Activated T-cell treated with anti-CD3 and anti-CD28 coated beads, Interleukin-2, amount 50 U/mL, for 4 hours (primary cell): Measurements from ENCODE around the gene MYB. TPM values are rescaled to one million over a fixed set of nuclear protein-coding genes. Genes with fewer than 3 reads are reported as not detected.

Source experiments
- ATAC-seq, 2 donors: fragments of 200-7000 bp; cut with Tn5 transposase; one replicate each; pipeline ENCODE4 v1.10.0; 2021
- DNase-seq: peaks from one replicate; pipeline ENCODE4 v3.0.0-alpha.2; 2020
- H3K27me3 Mint-ChIP-seq: one replicate; pipeline ENCODE4 v1.8.0; 2021; ENCODE audit warnings: low read depth, mixed read lengths
- H3K36me3 Mint-ChIP-seq: one replicate; pipeline ENCODE4 v1.8.0; 2022; ENCODE audit warnings: mixed read lengths; ENCODE audit not compliant: insufficient read depth
- H3K4me1 Mint-ChIP-seq: one replicate; pipeline ENCODE4 v1.8.0; 2021; ENCODE audit warnings: low read depth, mixed read lengths
- H3K4me3 Mint-ChIP-seq: one replicate; pipeline ENCODE4 v1.8.0; 2021; ENCODE audit warnings: mild to moderate bottlenecking, moderate library complexity, mixed read lengths
- H3K9me3 Mint-ChIP-seq: one replicate; pipeline ENCODE4 v1.8.0; 2021; ENCODE audit warnings: mixed read lengths
- total RNA-seq, 3 donors: library from RNA; stranded (reverse); gene quantifications; one replicate each; pipeline ENCODE4 v1.2.1, GENCODE V29; 2021

MYB gene
- total RNA-seq, 3 donors from 2014 or later = 9.5 to 15.2 (median 13.9) TPM

DNA sequence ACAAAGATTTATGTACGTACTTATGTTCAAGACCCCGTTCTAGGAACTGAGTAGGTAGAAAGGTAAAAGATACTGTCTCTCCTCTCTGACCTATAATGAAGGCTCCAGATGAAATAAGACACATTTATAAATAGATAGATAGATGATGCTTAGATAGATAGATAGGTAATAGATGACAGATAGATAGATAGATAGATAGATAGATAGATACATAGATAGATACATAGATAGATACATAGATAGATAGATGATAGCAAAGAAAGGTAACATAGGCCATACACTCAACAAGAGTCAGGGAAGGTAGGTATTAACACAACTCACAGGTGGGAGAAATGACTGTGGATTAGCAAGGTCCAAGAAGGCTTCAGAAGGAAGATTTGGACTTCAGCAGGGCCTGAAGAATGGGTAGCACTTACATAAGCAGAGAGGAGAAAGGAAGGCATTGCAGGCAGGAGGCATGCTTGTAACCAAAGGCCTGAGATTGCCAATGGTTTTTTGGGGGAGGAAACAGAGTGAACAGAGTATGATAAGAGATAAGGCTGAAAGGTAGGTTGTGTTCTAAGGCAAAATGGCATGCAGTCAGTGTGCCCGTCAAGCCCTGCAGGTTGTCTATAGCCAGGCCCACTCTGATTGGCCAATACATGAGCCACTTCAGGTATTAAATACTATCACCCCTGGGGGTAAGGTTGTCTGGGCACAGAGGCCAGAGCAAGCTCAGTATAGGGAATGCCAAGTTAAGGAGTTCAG, 7.7 kb upstream of the MYB start:
- H3K9me3 Mint-ChIP-seq = no peaks in the 10 kb centered on the region
- DNase-seq = no peak
- H3K4me3 Mint-ChIP-seq = no peak overlapping the region
- peaks cover 17% of the 10 kb centered on the region for H3K4me1 Mint-ChIP-seq
- no peaks in the 10 kb centered on the region for H3K36me3 Mint-ChIP-seq
- no peaks in the 10 kb centered on the region for H3K27me3 Mint-ChIP-seq
- no peak for ATAC-seq

DNA sequence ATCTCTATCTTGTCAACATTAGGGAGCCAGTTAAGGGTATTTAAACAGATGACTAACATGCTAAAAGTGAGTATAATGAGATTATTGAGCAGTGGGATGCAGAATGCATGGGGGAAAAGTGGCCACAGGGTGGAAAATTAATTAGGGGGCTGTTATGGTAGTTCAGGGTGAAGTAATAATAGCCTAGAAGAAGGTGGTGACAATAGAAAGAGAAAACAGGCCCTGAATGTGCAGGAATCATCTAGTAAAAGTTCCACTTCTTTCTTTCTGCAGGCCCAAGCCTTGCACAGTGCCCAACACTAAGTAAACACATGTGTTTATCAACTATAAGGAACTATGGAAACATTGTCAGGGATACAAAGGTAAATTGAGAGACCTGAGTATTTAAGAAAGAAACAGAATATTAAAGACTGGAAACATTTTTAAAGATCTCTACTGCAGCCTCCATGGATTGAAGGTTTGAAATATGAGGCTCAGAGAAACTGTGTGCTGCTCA, 7.1 kb upstream of the MYB start:
- DNase-seq (no peak), ATAC-seq (no peak)
- H3K36me3 Mint-ChIP-seq = no peaks in the 10 kb centered on the region
- H3K4me1 Mint-ChIP-seq = peaks cover 17% of the 10 kb centered on the region
- no peaks in the 10 kb centered on the region for H3K9me3 Mint-ChIP-seq
- no peak overlapping the region for H3K4me3 Mint-ChIP-seq
- no peaks in the 10 kb centered on the region for H3K27me3 Mint-ChIP-seq

DNA sequence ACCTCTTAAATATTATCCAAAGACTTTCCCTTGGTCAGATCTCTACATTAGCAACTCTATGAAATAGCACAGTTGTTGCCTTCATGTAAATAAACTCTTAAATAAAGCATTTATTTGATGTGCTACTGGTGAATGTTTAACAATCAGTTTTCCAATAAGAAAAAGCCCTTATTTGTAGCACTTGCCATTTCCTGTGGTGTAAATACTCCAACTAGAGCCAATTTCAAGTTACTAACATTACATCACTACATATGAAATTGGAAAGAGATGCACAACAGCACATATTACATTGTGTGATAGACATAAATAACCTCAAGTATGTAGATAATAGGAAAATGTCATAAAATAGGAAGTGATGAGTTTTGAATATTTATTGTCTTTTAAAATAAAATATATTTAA, 5.0 kb upstream of the MYB start:
- Mint-ChIP-seq H3K27me3 (peaks cover 1% of the 10 kb centered on the region), H3K4me1 (peaks cover 13% of the 10 kb centered on the region), H3K9me3 (no peaks in the 10 kb centered on the region), H3K36me3 (no peaks in the 10 kb centered on the region), H3K4me3 (no peak overlapping the region)
- DNase-seq (no peak), ATAC-seq (no peak)

DNA sequence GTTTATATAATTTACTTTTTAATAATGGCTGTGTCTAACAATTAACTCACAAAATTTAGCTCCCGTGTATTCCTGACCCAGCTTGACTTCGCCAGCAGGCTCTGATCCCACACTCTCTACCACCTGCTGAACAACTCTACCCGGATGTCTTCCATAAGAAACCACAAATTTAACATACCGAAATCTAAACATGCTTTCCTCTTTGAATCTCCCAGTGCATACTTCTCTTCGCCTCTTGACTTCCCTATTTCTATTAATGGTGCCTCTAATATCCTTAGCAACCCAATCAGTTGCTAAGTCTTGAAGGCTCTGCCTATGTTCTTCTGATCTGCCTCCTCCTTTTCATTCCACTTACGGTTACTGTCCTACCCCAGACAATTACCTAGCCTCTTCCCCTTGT, 4.6 kb upstream of the MYB start:
- no peak for ATAC-seq
- Mint-ChIP-seq H3K27me3 (peaks cover 1% of the 10 kb centered on the region), H3K4me3 (no peak overlapping the region), H3K36me3 (no peaks in the 10 kb centered on the region), H3K9me3 (no peaks in the 10 kb centered on the region), H3K4me1 (peaks cover 12% of the 10 kb centered on the region)
- DNase-seq = no peak

DNA sequence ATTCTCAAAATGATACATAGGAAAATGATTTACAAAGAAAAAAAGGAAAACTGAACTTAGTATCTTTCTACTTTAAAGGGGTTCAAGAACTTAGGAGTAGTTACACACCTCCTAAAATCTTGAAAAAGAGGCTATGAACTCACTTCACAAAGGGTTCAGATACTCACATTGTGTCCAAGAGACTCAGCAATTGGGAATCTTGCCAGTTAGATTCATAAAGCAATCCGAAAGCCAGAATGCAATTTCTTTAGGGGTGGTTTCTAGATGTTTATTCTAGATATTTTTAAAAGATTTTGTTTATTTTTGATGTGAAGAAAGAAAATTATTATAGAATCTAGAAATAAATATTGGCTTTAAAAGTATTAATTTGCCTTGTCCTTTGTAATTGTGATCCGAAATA, 1.7 kb upstream of the MYB start:
- H3K27me3 Mint-ChIP-seq = peaks cover 1% of the 10 kb centered on the region
- H3K36me3 Mint-ChIP-seq = no peaks in the 10 kb centered on the region
- ATAC-seq (no peak), DNase-seq (no peak)
- H3K4me1 Mint-ChIP-seq = peaks cover 28% of the 10 kb centered on the region
- H3K9me3 Mint-ChIP-seq = no peaks in the 10 kb centered on the region
- no peak overlapping the region for H3K4me3 Mint-ChIP-seq

DNA sequence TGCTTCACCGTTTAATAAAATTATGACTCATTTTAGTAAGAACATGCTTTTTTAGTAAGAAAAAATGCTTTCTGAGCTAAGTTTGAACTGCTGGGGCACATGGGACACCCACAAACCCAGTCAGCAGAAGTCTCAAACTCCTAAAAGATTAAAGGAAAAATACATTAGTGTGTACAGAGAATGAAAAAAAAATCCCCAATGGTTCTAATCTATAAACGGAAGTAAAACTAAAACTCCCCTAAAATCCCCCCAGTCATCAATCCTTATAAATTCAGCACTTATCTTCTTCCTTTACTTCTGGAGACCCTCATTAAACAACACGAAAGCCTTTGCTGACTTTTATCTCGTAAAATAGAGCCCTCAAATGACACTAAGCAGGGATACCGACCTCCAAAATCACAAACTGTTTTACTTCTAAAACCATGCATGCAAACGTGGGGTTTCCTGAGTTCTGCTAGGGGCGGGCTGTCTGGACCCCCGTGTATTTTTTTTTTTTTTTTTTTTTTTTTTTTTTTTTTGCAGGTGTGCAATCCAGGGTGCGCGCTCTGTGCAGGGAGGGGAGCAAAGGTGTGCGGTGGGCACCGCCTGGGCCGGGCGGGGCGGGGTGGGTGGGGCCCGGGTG, 1.1 kb upstream of the MYB start:
- no peaks in the 10 kb centered on the region for H3K9me3 Mint-ChIP-seq
- ATAC-seq (no peak), DNase-seq (peak; percentile 15)
- peaks cover 1% of the 10 kb centered on the region for H3K27me3 Mint-ChIP-seq
- H3K36me3 Mint-ChIP-seq = no peaks in the 10 kb centered on the region
- H3K4me3 Mint-ChIP-seq = peak overlapping the region; percentile 79
- peaks cover 28% of the 10 kb centered on the region for H3K4me1 Mint-ChIP-seq

DNA sequence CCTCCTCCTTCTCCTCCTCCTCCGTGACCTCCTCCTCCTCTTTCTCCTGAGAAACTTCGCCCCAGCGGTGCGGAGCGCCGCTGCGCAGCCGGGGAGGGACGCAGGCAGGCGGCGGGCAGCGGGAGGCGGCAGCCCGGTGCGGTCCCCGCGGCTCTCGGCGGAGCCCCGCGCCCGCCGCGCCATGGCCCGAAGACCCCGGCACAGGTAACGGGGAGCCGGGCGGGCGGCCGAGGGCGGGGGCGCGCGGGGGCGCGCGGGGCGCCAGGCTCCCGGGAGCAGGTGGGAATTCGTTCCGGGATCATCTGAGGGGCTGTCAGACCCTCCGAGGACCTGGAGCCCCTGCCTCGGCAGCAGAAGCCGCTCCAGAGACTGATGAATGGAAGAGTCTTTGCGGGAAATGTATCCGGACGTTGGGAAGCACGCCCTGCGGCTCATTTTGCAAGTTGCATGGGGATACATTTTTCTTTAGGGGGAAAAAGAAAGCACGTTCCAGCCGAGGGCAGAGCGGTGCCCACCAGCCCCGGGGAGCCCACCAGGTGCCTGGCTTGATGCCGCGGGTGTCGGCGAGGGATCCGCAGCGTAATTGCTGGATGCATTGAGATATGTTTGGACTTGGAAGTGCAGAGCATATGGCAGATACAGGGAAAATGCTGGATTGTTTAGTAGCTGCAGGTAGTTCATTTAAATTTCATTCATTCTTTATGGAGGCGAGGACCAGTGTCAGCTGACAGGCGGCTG, 394 bp downstream of the MYB start:
- Mint-ChIP-seq H3K36me3 (peaks cover 6% of the 10 kb centered on the region), H3K4me1 (peaks cover 29% of the 10 kb centered on the region), H3K27me3 (peaks cover 4% of the 10 kb centered on the region), H3K4me3 (peak overlapping the region; percentile 94), H3K9me3 (no peaks in the 10 kb centered on the region)
- ATAC-seq (no peak), DNase-seq (peak; percentile 9)

DNA sequence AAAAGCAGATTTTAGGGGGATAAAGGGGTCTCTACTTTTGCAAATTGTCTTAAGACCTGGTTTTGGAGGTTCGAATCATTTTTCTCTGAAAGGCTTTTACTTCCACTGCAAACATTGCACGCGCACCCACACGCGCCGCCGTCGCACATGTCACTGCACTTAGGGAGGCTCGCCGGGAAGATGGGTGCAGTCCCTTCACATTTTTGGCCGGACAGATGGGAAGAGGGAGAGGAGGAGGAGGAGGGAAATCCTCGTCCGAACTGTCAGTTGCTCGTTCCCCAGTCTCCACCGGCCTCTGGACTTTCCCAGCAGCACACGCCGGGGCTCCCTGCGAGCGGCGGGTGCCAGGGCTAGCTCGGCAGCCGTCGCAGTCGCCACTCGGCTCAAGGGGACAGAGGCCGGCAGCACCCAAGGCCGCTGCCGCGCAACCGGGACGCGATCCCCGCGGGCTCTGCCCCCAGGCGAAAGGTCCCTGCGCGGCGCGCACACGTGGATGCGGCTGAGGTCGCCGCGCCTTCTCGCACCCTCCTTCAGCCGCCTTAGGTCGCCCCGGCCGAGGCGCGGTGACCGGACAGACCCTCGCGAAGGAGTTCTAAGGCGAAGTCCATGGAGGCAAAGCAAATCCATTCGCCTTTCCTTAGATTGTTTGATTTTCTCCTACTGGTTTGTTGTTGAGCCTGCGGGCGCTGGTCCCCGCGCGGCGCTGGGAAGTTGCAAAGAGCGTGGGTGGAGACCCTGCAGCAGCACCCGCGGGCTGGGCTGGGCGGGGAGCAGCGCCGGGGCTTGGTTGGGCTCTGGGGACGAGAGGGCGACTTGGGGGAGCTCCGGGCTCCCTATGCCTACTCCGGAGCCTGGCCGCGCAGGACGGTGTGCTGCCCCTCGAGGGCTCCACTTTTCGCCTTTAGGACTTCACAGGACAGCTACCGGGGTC, 1.2 kb downstream of the MYB start:
- Mint-ChIP-seq H3K27me3 (peaks cover 4% of the 10 kb centered on the region), H3K4me3 (peak overlapping the region; percentile 94), H3K4me1 (peaks cover 26% of the 10 kb centered on the region), H3K9me3 (no peaks in the 10 kb centered on the region), H3K36me3 (peaks cover 7% of the 10 kb centered on the region)
- peak; percentile 2 to 4 for ATAC-seq
- DNase-seq = peak; percentile 46

DNA sequence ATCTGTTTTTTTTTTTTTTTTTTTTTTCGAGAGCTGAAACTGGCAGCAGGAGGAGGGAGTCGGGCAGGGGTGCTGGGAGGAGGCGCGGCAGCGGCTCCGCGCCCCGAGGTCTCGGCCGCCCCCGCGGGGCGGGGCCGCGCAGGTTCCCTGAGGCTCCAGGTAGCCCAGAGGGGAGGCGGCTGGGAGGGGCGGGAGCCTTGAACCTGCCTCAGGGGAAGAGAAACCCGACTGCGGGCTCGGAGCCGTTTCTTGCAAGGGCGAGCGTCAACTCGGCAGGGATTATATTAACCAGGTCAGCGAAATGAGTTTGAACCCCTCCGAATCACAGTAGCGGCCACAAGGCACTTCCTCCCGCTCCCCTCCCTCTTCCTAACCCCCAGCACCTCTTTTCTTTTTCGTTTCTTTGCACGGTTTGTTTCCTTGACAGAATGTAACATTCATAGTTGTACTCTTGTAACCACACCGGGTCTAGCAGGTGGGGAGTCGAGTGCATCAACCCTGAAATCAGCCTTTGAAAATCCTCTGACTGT, 2.0 kb downstream of the MYB start:
- Mint-ChIP-seq H3K9me3 (no peaks in the 10 kb centered on the region), H3K36me3 (peaks cover 7% of the 10 kb centered on the region), H3K27me3 (peaks cover 4% of the 10 kb centered on the region), H3K4me1 (peaks cover 26% of the 10 kb centered on the region), H3K4me3 (peak overlapping the region; percentile 94)
- peak; percentile 73 for DNase-seq
- peak; percentile 64 to 67 for ATAC-seq

DNA sequence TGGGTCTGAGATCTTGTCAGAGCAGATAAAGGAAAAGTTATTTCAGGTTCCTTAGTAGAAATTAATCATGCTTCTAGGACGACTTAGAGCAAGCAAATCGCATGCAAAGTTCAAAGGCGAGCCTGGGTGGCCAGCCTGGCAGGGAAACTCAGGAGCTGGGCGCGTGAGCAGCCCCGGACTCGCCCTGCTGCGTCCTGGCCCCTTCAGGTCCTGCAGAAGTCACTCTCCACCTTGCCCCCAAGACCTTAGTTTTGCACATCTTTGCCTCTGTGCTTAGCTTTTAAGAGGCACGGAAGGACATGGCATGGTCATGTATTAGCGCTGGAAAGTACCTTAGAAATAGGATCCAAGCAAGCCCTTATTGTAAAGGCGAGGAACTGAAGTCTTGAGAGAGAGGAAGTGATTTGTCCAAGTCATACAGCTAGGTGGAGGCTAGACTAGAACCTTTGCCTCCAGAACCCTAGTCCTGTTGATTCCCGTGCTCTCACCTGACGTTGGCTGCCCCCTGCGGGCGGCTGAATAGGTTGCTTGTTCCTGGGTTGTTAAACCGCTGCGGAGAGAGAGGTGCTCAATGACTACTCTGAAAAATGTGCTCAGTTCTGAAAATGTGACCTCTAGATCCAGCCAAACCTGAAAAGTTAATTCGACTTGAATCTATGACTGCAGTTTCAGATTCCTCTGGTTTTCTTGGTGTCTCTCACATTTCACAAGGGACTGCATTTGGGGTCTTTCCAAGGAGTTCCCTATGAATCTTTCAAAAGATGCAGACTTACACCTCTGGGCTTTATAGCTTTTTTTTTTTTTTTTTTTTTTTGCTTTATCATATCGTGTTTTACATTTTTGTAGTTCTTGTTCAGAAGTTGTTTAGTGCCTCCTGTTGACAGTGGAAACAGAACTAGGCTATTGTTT, 2.7 kb downstream of the MYB start:
- peaks cover 26% of the 10 kb centered on the region for H3K4me1 Mint-ChIP-seq
- H3K36me3 Mint-ChIP-seq = peaks cover 8% of the 10 kb centered on the region
- peak overlapping the region; percentile 94 for H3K4me3 Mint-ChIP-seq
- peak; percentile 76 for DNase-seq
- H3K9me3 Mint-ChIP-seq = no peaks in the 10 kb centered on the region
- peaks cover 4% of the 10 kb centered on the region for H3K27me3 Mint-ChIP-seq
- ATAC-seq = peak; percentile 41 to 43

DNA sequence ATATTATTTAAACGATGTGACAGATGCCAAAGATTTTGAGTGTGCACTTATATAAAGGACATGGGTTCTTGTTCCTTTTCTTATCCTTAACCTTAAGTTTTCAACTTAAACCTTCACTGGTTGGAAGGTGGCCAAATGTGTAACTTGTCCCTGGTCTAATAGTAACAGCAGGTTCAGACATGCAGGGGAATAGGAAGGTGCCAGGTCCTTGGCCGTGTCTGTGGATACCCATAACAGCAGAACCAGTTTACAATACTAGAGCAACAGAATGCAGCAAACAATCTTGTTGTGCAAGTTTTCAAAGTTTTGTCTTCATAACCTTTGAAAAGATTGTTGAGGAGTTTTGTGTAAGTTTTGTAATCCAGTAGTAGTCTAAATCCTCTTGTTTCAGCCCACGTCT, 4.4 kb downstream of the MYB start:
- Mint-ChIP-seq H3K36me3 (peaks cover 16% of the 10 kb centered on the region), H3K4me1 (peaks cover 22% of the 10 kb centered on the region), H3K27me3 (peaks cover 3% of the 10 kb centered on the region), H3K9me3 (no peaks in the 10 kb centered on the region), H3K4me3 (no peak overlapping the region)
- DNase-seq (no peak), ATAC-seq (no peak)

DNA sequence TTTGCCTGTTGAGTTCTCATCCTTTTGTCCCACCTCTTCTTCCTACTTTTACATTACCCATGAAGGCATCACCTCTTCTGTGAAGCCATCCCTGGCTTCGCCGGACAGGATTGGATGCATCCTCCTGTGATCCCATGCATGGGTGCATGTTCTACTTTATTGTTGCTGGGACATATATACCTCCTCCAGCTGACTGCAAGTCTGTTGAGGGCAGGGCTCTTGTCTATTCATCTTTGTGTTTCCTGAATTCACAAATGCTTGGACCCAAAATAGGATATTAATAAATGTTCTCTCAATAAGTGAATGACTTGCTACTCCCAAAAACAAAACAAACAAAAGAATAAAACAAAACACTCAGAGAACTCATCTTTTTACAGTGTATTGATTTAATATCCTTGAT, 5.1 kb downstream of the MYB start:
- Mint-ChIP-seq H3K4me3 (no peak overlapping the region), H3K27me3 (peaks cover 3% of the 10 kb centered on the region), H3K36me3 (peaks cover 16% of the 10 kb centered on the region), H3K4me1 (peaks cover 22% of the 10 kb centered on the region), H3K9me3 (no peaks in the 10 kb centered on the region)
- no peak for DNase-seq
- no peak for ATAC-seq

DNA sequence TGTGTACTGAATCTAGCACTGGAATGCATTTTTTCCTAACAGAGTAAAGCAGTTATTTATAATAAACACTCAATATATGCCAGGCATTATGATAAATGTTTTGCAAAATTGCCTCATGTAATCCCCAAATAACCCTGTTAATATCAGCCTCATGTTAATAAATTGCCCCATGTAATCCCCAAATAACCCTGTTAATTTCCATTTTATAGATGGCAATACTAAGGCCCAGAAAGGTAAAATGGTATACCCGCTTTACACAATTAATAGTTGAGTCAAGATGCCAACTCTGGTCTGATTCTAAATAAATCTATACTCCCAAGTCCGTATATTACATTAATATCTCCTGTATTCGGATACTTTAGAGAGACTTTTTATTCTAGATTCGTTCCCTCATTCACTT, 6.3 kb downstream of the MYB start:
- no peak for DNase-seq
- no peak for ATAC-seq
- Mint-ChIP-seq H3K36me3 (peaks cover 22% of the 10 kb centered on the region), H3K9me3 (no peaks in the 10 kb centered on the region), H3K4me1 (peaks cover 17% of the 10 kb centered on the region), H3K4me3 (no peak overlapping the region), H3K27me3 (peaks cover 3% of the 10 kb centered on the region)
